Natural killer cell (primary cell): Measurements from ENCODE around the gene FCHO2. TPM values are rescaled to one million over a fixed set of nuclear protein-coding genes. Genes with fewer than 3 reads are reported as not detected.

Source experiments
- ATAC-seq, 3 donors: fragments of 150-1000 bp in 2 of 3; fragments of 200-7000 bp in 1 of 3; cut with Tn5 transposase; 1 replicate in 1 of 3; 2 replicates in 2 of 3; pipeline ENCODE4 v1.10.0; 2021; ENCODE audit warnings: mild to moderate bottlenecking in 2 of 3, moderate library complexity in 2 of 3
- DNase-seq, 2 donors: peaks; one replicate each; pipeline versions ENCODE4 v3.0.0 to v3.0.0-alpha.2; 2013 to 2021; ENCODE audit warnings: mixed read lengths in 1 of 2
- H3K27ac ChIP-seq: one replicate; pipeline ENCODE4 v1.5.1; 2013; ENCODE audit warnings: mild to moderate bottlenecking, low read length
- H3K27me3 ChIP-seq: one replicate; pipeline ENCODE4 v1.6.1; 2013; ENCODE audit warnings: low read length; ENCODE audit not compliant: control insufficient read depth, insufficient read depth
- H3K36me3 ChIP-seq: one replicate; pipeline ENCODE4 v1.6.1; 2013; ENCODE audit warnings: low read length; ENCODE audit not compliant: control insufficient read depth, insufficient read depth
- H3K4me1 ChIP-seq: one replicate; pipeline ENCODE4 v1.6.1; 2013; ENCODE audit warnings: low read length; ENCODE audit not compliant: control insufficient read depth, insufficient read depth
- H3K4me3 ChIP-seq: one replicate; pipeline ENCODE4 v1.5.1; 2013; ENCODE audit warnings: low read length
- H3K9me3 ChIP-seq: one replicate; pipeline ENCODE4 v1.6.1; 2013; ENCODE audit warnings: low read length; ENCODE audit not compliant: control insufficient read depth, insufficient read depth
- H3K27ac Mint-ChIP-seq, 2 donors: one replicate each; pipeline ENCODE4 v1.8.0; 2022; ENCODE audit warnings: mild to moderate bottlenecking in 2 of 2, mixed read lengths in 2 of 2, moderate library complexity in 1 of 2
- H3K27me3 Mint-ChIP-seq, 2 donors: one replicate each; pipeline ENCODE4 v1.8.0; 2022; ENCODE audit warnings: low read depth in 2 of 2, mixed read lengths in 2 of 2
- H3K36me3 Mint-ChIP-seq: one replicate; pipeline ENCODE4 v1.8.0; 2022; ENCODE audit warnings: mixed read lengths
- H3K4me1 Mint-ChIP-seq, 2 donors: one replicate each; pipeline ENCODE4 v1.8.0; 2022; ENCODE audit warnings: mixed read lengths in 2 of 2
- H3K4me3 Mint-ChIP-seq: one replicate; pipeline ENCODE4 v1.8.0; 2022; ENCODE audit warnings: mild to moderate bottlenecking, moderate library complexity, mixed read lengths
- H3K9me3 Mint-ChIP-seq, 2 donors: one replicate each; pipeline ENCODE4 v1.8.0; 2022; ENCODE audit warnings: mixed read lengths in 2 of 2
- whole genome bisulfite sequencing: methylation state at CpG from one replicate; pipeline ENCODE4 v1.1.7; 2013; ENCODE audit warnings: missing lambda C conversion rate; ENCODE audit not compliant: insufficient coverage; 5-methylcytosine and 5-hydroxymethylcytosine counted together
- intact Hi-C: fragments of 100-400 bp; cut with micrococcal nuclease; formaldehyde crosslinking; loops from one replicate; pipeline ENCODE4 v1.14.2; 2022
- total RNA-seq, 4 donors: library from RNA; stranded (reverse); fragments of 120-200 nt in 1 of 4; gene quantifications; one replicate each; pipeline versions ENCODE4 v1.2.3 to v1.2.4, GENCODE V29; 2013 to 2022
- TF ChIP-seq, protein P1 (sequence below): fragments of 200-600 bp; IDR thresholded peaks from one replicate; pipeline ENCODE4 v1.8.0; 2022; ENCODE audit warnings: antibody characterized with exemption

The FCHO2 gene
- total RNA-seq, 3 donors from 2014 or later (not counting 1 experiment from before 2014, with no cell fraction given), result 18.5 to 23.4 (median 22.7) TPM

DNA sequence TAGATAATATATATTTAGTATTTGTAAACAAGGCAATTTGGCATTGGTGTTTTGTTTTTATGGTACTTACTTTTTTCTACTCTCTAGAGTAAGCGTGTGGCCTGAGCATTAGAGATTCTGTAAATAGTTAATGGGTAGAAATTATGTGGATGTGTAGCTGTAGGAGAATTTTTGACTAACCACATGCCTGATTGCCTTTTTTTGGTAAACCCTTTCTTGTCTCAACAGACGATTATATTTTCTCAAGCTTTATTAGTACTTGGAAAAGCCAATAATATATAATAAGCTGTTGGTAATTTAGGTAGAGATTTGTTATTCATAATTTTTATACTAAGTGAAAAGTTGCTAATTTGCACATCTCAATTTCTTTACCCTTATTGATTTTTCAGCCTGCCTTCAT is 76.8 kb downstream of the FCHO2 start:
- no peaks in the 10 kb centered on the region for H3K4me1 Mint-ChIP-seq

DNA sequence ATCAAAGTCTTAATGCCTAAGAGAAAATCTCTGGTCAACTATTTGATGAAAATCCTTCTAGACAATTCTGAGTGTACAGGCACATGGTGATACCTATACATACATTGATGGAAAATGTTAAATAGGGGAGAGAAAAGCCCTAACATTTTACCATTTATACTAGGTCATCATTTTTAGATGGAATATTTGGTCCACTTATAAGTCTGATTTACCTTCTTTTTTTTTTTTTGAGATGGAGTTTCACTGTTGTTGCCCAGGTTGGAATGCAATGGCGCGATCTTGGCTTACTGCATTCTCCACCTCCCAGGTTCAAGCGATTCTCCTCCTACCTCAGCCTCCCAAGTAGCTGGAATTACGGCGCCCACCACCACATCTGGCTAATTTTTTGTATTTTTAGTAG is 81.7 kb downstream of the FCHO2 start:
- intact Hi-C loops, result no loop called here
- Mint-ChIP-seq H3K4me1 (no peaks in the 10 kb centered on the region), H3K27ac (no peak overlapping the region), H3K4me3 (no peak overlapping the region), H3K9me3 (no peaks in the 10 kb centered on the region), H3K27me3 (no peaks in the 10 kb centered on the region), H3K36me3 (no peaks in the 10 kb centered on the region)
- H3K4me1 ChIP-seq, result no peaks in the 10 kb centered on the region
- DNase-seq (no peak), ATAC-seq (no peak)
- no peaks in the 10 kb centered on the region for H3K27me3 ChIP-seq
- TF ChIP-seq, protein P1, sequence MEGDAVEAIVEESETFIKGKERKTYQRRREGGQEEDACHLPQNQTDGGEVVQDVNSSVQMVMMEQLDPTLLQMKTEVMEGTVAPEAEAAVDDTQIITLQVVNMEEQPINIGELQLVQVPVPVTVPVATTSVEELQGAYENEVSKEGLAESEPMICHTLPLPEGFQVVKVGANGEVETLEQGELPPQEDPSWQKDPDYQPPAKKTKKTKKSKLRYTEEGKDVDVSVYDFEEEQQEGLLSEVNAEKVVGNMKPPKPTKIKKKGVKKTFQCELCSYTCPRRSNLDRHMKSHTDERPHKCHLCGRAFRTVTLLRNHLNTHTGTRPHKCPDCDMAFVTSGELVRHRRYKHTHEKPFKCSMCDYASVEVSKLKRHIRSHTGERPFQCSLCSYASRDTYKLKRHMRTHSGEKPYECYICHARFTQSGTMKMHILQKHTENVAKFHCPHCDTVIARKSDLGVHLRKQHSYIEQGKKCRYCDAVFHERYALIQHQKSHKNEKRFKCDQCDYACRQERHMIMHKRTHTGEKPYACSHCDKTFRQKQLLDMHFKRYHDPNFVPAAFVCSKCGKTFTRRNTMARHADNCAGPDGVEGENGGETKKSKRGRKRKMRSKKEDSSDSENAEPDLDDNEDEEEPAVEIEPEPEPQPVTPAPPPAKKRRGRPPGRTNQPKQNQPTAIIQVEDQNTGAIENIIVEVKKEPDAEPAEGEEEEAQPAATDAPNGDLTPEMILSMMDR, result no peak
- no peak overlapping the region for H3K4me3 ChIP-seq
- H3K9me3 ChIP-seq, result no peaks in the 10 kb centered on the region
- 77% methylated on average over 2 of the region's 5 CpGs for WGBS
- no peaks in the 10 kb centered on the region for H3K36me3 ChIP-seq
- H3K27ac ChIP-seq, result no peak overlapping the region

More for the DNA sequence above, 76.8 kb downstream of the FCHO2 start:
- WGBS, result 86% methylated on average over 1 of the region's 2 CpGs
- Mint-ChIP-seq H3K4me3 (no peak overlapping the region), H3K36me3 (no peaks in the 10 kb centered on the region), H3K27me3 (no peaks in the 10 kb centered on the region), H3K27ac (no peak overlapping the region), H3K9me3 (no peaks in the 10 kb centered on the region)
- TF ChIP-seq, protein P1, result no peak
- no peaks in the 10 kb centered on the region for H3K9me3 ChIP-seq
- intact Hi-C loops, result no loop called here
- H3K27ac ChIP-seq, result no peak overlapping the region
- H3K27me3 ChIP-seq, result no peaks in the 10 kb centered on the region
- no peaks in the 10 kb centered on the region for H3K36me3 ChIP-seq
- H3K4me3 ChIP-seq, result no peak overlapping the region
- no peaks in the 10 kb centered on the region for H3K4me1 ChIP-seq
- DNase-seq (no peak), ATAC-seq (no peak)

DNA sequence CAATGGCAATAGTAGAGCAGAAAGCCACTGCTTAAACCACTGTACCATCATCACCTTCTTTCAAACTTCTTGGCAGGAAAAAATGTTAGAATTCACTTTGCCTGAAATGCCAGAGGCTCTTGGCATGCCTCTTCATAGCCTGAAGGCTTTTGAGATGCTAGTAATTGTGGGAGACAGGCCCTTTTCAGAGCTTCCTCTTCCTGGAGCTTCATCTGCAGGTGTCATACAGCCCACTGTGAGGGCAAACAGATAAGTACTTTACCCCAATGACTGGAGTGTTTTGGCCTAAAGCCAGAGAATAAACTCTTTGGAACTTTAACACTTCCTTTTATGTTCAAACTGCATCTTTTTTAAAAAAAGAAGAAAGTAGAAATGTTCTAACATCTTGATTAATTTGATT is 83.2 kb downstream of the FCHO2 start:
- H3K27ac ChIP-seq, result no peak overlapping the region
- no peaks in the 10 kb centered on the region for H3K4me1 ChIP-seq
- Mint-ChIP-seq H3K36me3 (no peaks in the 10 kb centered on the region), H3K4me1 (no peaks in the 10 kb centered on the region), H3K27me3 (no peaks in the 10 kb centered on the region), H3K9me3 (no peaks in the 10 kb centered on the region), H3K4me3 (no peak overlapping the region), H3K27ac (no peak overlapping the region)
- no peaks in the 10 kb centered on the region for H3K36me3 ChIP-seq
- TF ChIP-seq, protein P1, result no peak
- no peaks in the 10 kb centered on the region for H3K9me3 ChIP-seq
- ATAC-seq (no peak), DNase-seq (no peak)
- no peaks in the 10 kb centered on the region for H3K27me3 ChIP-seq
- no peak overlapping the region for H3K4me3 ChIP-seq
- intact Hi-C loops, result no loop called here

DNA sequence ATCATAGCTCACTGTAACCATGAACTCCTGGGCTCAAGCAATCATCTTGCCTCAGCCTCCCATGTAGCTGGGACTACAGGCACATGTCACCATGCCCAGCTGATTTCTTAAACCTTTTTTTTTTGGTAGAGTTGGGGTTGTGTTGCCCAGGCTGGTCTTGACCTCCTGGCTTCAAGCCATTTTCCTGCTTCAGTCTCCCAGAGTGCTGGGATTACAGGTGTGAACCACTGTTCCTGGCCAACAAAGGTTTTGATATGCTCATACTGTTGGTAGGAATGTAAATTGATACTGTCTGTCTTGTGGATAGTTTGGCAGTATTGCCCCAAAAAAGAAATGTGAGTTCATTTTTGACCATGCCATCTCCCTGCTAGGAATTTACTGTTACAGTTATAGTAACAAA is 87.2 kb downstream of the FCHO2 start:
- Mint-ChIP-seq H3K4me1 (no peaks in the 10 kb centered on the region), H3K27ac (no peak overlapping the region), H3K27me3 (no peaks in the 10 kb centered on the region), H3K9me3 (peaks cover 0 to 5% of the 10 kb centered on the region in 2 donors), H3K4me3 (no peak overlapping the region), H3K36me3 (peaks cover 14% of the 10 kb centered on the region)
- no peaks in the 10 kb centered on the region for H3K27me3 ChIP-seq
- H3K4me3 ChIP-seq, result no peak overlapping the region
- no peaks in the 10 kb centered on the region for H3K9me3 ChIP-seq
- no peak overlapping the region for H3K27ac ChIP-seq
- TF ChIP-seq, protein P1, result no peak
- DNase-seq (no peak), ATAC-seq (no peak)
- H3K36me3 ChIP-seq, result no peaks in the 10 kb centered on the region
- no peaks in the 10 kb centered on the region for H3K4me1 ChIP-seq
- intact Hi-C loops, result no loop called here
